ENCODE results near the gene KRTAP9-7. TPM values are rescaled to one million over a fixed set of nuclear protein-coding genes. Genes with fewer than 3 reads are reported as not detected.

Gene KRTAP9-7
- total RNA-seq, 4 donors from 2014 or later: not detected

DNA sequence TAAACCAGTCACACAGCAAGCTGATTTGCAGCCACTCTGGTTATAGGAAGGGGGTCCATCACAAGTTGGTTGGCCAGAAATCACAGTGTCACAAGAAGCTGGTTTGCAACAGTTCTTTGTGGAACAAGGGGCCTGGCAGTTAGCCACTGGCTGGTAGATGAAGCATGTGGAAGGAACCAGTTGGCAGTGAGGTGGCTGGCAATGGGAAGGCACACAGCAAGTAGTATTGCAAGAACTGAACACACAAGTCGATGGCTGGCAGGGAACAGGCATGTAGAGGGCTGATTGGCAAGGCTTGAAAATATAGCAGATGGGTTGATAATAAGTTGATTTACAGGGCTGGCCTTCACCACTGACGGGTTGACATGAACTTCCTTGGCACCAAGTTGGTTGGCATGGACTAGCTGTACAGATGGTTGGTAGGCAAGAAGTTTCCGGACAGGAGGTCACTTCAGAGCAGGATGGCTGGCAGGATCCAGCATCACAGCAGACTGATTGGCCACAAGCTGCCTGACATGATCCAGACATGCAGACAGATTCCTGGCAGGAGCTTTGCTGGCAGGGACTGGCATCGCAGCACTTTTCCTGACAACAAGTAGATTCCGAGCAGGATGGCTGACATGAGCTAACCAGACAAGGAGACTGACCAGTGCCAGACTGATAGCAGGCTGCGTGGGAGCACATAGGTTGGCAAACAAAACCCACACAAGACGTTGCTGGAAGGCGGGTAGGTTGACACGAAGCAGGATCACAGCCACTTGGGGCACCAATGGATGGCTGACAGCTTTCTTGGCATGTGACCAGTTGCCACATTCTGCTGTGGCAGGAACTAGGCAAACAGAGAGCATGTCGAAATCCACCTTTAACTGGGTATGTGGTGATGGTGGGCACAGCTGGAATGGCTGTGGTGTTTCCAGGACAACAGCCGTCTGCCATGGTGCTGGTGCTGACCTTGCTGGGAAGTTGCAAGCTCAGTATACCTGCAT lies 26.7 kb downstream of the KRTAP9-7 start, which contains the start of gene KRTAP29-1:
TSS of gene KRTAP29-1 (minus strand) at position 936 of the 986 bp plus-strand sequence. CDS start at position 936, 0 bp downstream.
- Histone ChIP-seq H3K27me3 (peaks cover 0 to 13% (median 0%) of the 10 kb centered on the region in 4 donors), H3K4me3 (no peak within 1 kb of the TSS), H3K27ac (replicated peaks in 1 of 4) (no peak within 1 kb of the TSS), H3K36me3 (no peaks in the 10 kb centered on the region), H3K4me1 (peaks cover 0 to 4% (median 0%) of the 10 kb centered on the region in 4 donors), H3K9me3 (no peaks in the 10 kb centered on the region)
- DNase-seq (ENCODE audit: extremely low spot score): no peak
- TF ChIP-seq POLR2AphosphoS5 (IDR thresholded peaks at IDR 0.05): no peak
- TF ChIP-seq, protein P1, sequence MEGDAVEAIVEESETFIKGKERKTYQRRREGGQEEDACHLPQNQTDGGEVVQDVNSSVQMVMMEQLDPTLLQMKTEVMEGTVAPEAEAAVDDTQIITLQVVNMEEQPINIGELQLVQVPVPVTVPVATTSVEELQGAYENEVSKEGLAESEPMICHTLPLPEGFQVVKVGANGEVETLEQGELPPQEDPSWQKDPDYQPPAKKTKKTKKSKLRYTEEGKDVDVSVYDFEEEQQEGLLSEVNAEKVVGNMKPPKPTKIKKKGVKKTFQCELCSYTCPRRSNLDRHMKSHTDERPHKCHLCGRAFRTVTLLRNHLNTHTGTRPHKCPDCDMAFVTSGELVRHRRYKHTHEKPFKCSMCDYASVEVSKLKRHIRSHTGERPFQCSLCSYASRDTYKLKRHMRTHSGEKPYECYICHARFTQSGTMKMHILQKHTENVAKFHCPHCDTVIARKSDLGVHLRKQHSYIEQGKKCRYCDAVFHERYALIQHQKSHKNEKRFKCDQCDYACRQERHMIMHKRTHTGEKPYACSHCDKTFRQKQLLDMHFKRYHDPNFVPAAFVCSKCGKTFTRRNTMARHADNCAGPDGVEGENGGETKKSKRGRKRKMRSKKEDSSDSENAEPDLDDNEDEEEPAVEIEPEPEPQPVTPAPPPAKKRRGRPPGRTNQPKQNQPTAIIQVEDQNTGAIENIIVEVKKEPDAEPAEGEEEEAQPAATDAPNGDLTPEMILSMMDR (IDR thresholded peaks at IDR 0.05): no peak
- no peak for TF ChIP-seq EP300 (IDR thresholded peaks at IDR 0.05)
- TF ChIP-seq POLR2A (IDR thresholded peaks at IDR 0.05; ENCODE audit: low read depth): no peak
- intact Hi-C loops (cut with DNase I): no loop called here
- WGBS: 61% methylated on average over 10 of the region's 11 CpGs

- TF ChIP-seq EP300 (IDR thresholded peaks at IDR 0.05): no peak
- TF ChIP-seq POLR2AphosphoS5 (IDR thresholded peaks at IDR 0.05): no peak
- TF ChIP-seq, protein P1 (IDR thresholded peaks at IDR 0.05): no peak
- no peak for TF ChIP-seq POLR2A (IDR thresholded peaks at IDR 0.05; ENCODE audit: low read depth)
- H3K4me1 ChIP-seq: peaks cover 0 to 4% (median under 1%) of the 10 kb centered on the region in 4 donors
- no peaks in the 10 kb centered on the region for H3K36me3 ChIP-seq
- H3K9me3 ChIP-seq: no peaks in the 10 kb centered on the region
- 87% methylated on average over 4 of the region's 4 CpGs for WGBS
- H3K27ac ChIP-seq (replicated peaks in 1 of 4): no peak overlapping the region
- intact Hi-C loops (cut with DNase I): no loop called here
- peaks cover 0 to 13% (median 0%) of the 10 kb centered on the region in 4 donors for H3K27me3 ChIP-seq
- H3K4me3 ChIP-seq: no peak overlapping the region
- no peak for DNase-seq (ENCODE audit: extremely low spot score)
Measured at GRCh38 chr17:41302981-41303380, 27.5 kb downstream of the KRTAP9-7 start.

- DNase-seq (ENCODE audit: extremely low spot score): no peak
- Histone ChIP-seq H3K4me3 (no peak overlapping the region), H3K9me3 (no peaks in the 10 kb centered on the region), H3K36me3 (no peaks in the 10 kb centered on the region), H3K27ac (replicated peaks in 1 of 4) (no peak overlapping the region), H3K27me3 (peaks cover 0 to 8% (median 0%) of the 10 kb centered on the region in 4 donors), H3K4me1 (peaks cover 4 to 11% (median 9%) of the 10 kb centered on the region in 4 donors)
- 88% methylated on average over 12 of the region's 12 CpGs for WGBS
- intact Hi-C loops (cut with DNase I): no loop called here
- TF ChIP-seq, protein P1 (IDR thresholded peaks at IDR 0.05): no peak
- no peak for TF ChIP-seq EP300 (IDR thresholded peaks at IDR 0.05)
- no peak for TF ChIP-seq POLR2AphosphoS5 (IDR thresholded peaks at IDR 0.05)
- TF ChIP-seq POLR2A (IDR thresholded peaks at IDR 0.05; ENCODE audit: low read depth): no peak
Measured at GRCh38 chr17:41304091-41304490, 28.6 kb downstream of the KRTAP9-7 start.

DNA sequence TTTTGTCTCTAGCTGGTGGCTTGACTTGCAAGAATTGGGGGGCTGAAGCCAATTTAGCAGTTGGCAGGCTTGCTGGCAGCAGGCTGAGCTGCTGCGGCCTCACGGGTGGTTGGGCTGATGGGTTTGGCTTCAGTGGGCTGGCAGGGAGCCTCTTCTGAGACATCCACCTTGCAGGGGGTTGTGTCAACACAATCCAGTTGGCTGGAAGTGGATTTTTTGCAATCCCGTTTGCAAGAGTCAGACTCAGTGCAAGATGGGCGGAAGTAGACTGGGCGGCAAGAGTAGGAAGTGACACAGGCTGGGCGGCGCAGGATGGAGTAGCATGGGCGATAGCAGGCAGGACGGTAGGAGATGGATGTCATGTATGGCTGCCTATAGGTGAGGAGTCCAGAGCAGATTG lies 32.1 kb downstream of the KRTAP9-7 start:
- Histone ChIP-seq H3K9me3 (no peaks in the 10 kb centered on the region), H3K27ac (replicated peaks in 1 of 4) (no peak overlapping the region), H3K27me3 (peaks cover 0 to 4% (median 0%) of the 10 kb centered on the region in 4 donors), H3K36me3 (no peaks in the 10 kb centered on the region), H3K4me3 (no peak overlapping the region), H3K4me1 (peaks cover 0 to 11% (median 9%) of the 10 kb centered on the region in 4 donors)
- no peak for DNase-seq (ENCODE audit: extremely low spot score)
- WGBS: 77% methylated on average over 7 of the region's 9 CpGs
- TF ChIP-seq, protein P1 (IDR thresholded peaks at IDR 0.05): no peak
- TF ChIP-seq POLR2AphosphoS5 (IDR thresholded peaks at IDR 0.05) (no peak), EP300 (IDR thresholded peaks at IDR 0.05) (no peak), POLR2A (IDR thresholded peaks at IDR 0.05; ENCODE audit: low read depth) (no peak)
- intact Hi-C loops (cut with DNase I): no loop called here

Data from esophagus muscularis mucosa (tissue), 4 donors.